ENCODE measurements around the gene S100PBP.
"Not testable (repeated sequence)": the region's sequence is repeated elsewhere in the genome, so short reads cannot be mapped to it uniquely, and the experiment has no call there.

The S100PBP gene

GRCh38 chr1:32897082-32898049 is 79.9 kb downstream of the S100PBP start:
- in situ Hi-C loops (cut with HindIII; ENCODE audit: low sequenced_read_pairs): no loop called here

- in situ Hi-C loops (cut with HindIII; ENCODE audit: low sequenced_read_pairs): no loop called here
Measured at GRCh38 chr1:32898056-32898455, 80.6 kb downstream of the S100PBP start.

GRCh38 chr1:32898958-32899357 is 81.5 kb downstream of the S100PBP start:
- in situ Hi-C loops (cut with HindIII; ENCODE audit: low sequenced_read_pairs): no loop called here

- in situ Hi-C loops (cut with HindIII; ENCODE audit: low sequenced_read_pairs): no loop called here
Measured at GRCh38 chr1:32899586-32900296, 82.3 kb downstream of the S100PBP start.

GRCh38 chr1:32900371-32900955 is 83.0 kb downstream of the S100PBP start:
- in situ Hi-C loops (cut with HindIII; ENCODE audit: low sequenced_read_pairs): no loop called here

GRCh38 chr1:32900956-32901822 is 83.7 kb downstream of the S100PBP start, which contains the start of gene TMEM54:
TMEM54 (minus strand) TSS chr1:32901389; CDS start chr1:32901238, 151 bp downstream.
- in situ Hi-C loops (cut with HindIII; ENCODE audit: low sequenced_read_pairs): no loop called here

GRCh38 chr1:32901823-32902534 is 84.5 kb downstream of the S100PBP start:
- in situ Hi-C loops (cut with HindIII; ENCODE audit: low sequenced_read_pairs): no loop called here

- in situ Hi-C loops (cut with HindIII; ENCODE audit: low sequenced_read_pairs): no loop called here
Measured at GRCh38 chr1:32902535-32902920, 85.1 kb downstream of the S100PBP start.

GRCh38 chr1:32903991-32904785 is 86.7 kb downstream of the S100PBP start:
- in situ Hi-C loops (cut with HindIII; ENCODE audit: low sequenced_read_pairs): no loop called here

GRCh38 chr1:32904797-32905196 is 87.3 kb downstream of the S100PBP start:
- in situ Hi-C loops (cut with HindIII; ENCODE audit: low sequenced_read_pairs): no loop called here

GRCh38 chr1:32905588-32905987 is 88.1 kb downstream of the S100PBP start:
- in situ Hi-C loops (cut with HindIII; ENCODE audit: low sequenced_read_pairs): not testable (repeated sequence)

- in situ Hi-C loops (cut with HindIII; ENCODE audit: low sequenced_read_pairs): no loop called here
Measured at GRCh38 chr1:32906654-32907053, 89.2 kb downstream of the S100PBP start.

GRCh38 chr1:32907435-32907834 is 90.0 kb downstream of the S100PBP start:
- in situ Hi-C loops (cut with HindIII; ENCODE audit: low sequenced_read_pairs): no loop called here
